Neural crest cell (in vitro differentiated cells): Measurements from ENCODE around the gene EIF2S2. TPM values are rescaled to one million over a fixed set of nuclear protein-coding genes. Genes with fewer than 3 reads are reported as not detected.

Experiments
- DNase-seq: peaks from one replicate; pipeline ENCODE4 v3.0.0; 2021; ENCODE audit warnings: low read depth, mixed read lengths, low spot score
- H3K27ac Mint-ChIP-seq: one replicate; pipeline ENCODE4 v1.8.0; 2021; ENCODE audit warnings: mild to moderate bottlenecking, mixed read lengths; ENCODE audit not compliant: unreplicated experiment
- H3K27me3 Mint-ChIP-seq: 2 replicates; pipeline ENCODE4 v1.8.0; 2021; ENCODE audit warnings: low read depth, mild to moderate bottlenecking, mixed read lengths
- H3K36me3 Mint-ChIP-seq: 2 replicates; pipeline ENCODE4 v1.8.0; 2021; ENCODE audit warnings: low read depth, mild to moderate bottlenecking, mixed read lengths
- H3K4me1 Mint-ChIP-seq: 2 replicates; pipeline ENCODE4 v1.8.0; 2021; ENCODE audit warnings: mixed read lengths
- H3K4me3 Mint-ChIP-seq: one replicate; pipeline ENCODE4 v1.8.0; 2021; ENCODE audit warnings: mild to moderate bottlenecking, mixed read lengths
- H3K9me3 Mint-ChIP-seq: 2 replicates; pipeline ENCODE4 v1.8.0; 2021; ENCODE audit warnings: mixed read lengths
- total RNA-seq: library from RNA; stranded (reverse); gene quantifications from 2 replicates; pipeline ENCODE4 v1.2.1, GENCODE V29; 2021
- TF ChIP-seq, protein P1 (sequence below): fragments of 200-600 bp; sonication (generic); conservative IDR thresholded peaks from 2 replicates; pipeline ENCODE4 v1.5.0; 2021; ENCODE audit warnings: antibody characterized with exemption, mild to moderate bottlenecking

The EIF2S2 gene
- total RNA-seq, 1 donor from 2014 or later = 106 TPM

DNA sequence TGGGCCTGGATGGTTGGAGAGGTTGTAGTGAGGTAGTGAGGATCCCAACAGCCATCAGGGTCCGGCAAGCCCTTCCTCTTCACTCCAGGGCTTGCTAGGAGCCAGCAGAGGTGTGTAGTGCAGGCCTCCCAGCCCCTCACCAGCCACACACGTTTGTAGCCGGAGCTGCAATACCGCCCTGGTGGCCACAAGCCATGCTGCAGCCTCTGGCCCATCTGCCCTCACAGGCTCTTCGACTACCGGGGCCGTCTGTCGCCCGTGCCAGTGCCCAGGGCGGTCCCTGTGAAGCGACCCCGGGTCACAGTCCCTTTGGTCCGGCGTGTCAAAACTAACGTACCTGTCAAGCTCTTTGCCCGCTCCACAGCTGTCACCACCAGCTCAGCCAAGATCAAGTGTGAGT lies 36.4 kb downstream of the EIF2S2 start:
- Mint-ChIP-seq H3K4me3 (no peak overlapping the region), H3K27ac (no peak overlapping the region), H3K36me3 (peaks cover 3% of the 10 kb centered on the region), H3K27me3 (no peaks in the 10 kb centered on the region), H3K9me3 (no peaks in the 10 kb centered on the region), H3K4me1 (no peaks in the 10 kb centered on the region)
- TF ChIP-seq, protein P1, sequence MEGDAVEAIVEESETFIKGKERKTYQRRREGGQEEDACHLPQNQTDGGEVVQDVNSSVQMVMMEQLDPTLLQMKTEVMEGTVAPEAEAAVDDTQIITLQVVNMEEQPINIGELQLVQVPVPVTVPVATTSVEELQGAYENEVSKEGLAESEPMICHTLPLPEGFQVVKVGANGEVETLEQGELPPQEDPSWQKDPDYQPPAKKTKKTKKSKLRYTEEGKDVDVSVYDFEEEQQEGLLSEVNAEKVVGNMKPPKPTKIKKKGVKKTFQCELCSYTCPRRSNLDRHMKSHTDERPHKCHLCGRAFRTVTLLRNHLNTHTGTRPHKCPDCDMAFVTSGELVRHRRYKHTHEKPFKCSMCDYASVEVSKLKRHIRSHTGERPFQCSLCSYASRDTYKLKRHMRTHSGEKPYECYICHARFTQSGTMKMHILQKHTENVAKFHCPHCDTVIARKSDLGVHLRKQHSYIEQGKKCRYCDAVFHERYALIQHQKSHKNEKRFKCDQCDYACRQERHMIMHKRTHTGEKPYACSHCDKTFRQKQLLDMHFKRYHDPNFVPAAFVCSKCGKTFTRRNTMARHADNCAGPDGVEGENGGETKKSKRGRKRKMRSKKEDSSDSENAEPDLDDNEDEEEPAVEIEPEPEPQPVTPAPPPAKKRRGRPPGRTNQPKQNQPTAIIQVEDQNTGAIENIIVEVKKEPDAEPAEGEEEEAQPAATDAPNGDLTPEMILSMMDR = peak; percentile 47
- DNase-seq = no peak

DNA sequence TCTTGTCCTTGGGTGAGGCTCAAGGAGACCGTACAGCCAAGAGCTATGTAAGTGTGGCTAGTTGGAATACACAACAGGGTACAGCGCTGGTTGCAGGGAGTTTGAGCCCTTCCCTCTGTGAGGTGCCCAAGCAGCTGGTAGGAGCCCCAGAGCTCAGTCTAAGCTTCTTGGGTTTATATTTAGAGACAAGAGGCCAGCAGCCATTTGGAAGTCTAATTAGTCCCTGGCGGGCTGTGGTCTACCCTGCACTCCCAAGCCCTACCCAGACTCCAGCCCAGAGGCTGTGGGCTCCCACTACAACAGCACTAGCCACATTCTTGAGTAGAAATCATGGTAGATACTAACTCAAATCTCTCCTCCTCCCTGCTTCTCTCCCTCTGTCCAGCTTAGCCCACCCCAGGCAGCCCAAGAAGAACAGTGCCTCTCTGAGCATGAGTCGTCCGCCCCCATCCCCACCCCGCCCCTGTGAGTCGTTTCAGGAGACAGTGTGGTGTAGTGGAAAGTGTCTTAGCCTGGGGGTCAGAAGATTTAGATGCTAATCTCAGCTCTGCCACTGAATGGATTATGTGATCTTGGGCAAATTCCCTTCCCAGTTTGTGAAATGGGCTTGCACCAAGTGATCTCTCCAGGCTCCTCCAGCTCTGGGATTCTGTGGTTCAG lies 37.8 kb downstream of the EIF2S2 start:
- peaks cover 5% of the 10 kb centered on the region for H3K4me1 Mint-ChIP-seq

DNA sequence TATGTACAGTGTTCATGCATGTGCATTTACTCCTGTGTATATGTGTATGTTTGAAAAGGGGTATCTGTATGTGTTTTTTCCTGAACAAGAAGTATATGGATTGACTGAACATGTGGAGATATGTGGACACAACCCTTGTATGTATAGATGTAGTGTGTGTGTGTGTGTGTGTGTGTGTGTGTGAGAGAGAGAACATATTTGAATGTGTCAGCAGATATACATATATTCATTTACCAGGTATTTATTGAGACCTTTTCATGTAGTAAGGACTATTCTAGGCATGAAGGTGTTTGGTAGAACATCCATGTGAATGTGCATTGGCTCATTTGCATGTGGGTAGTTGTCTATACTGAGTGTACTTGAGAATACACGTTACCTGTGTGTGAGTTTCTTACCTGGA lies 39.3 kb downstream of the EIF2S2 start:
- peaks cover 5% of the 10 kb centered on the region for H3K4me1 Mint-ChIP-seq
- H3K27me3 Mint-ChIP-seq = no peaks in the 10 kb centered on the region
- H3K27ac Mint-ChIP-seq = no peak overlapping the region
- no peak for DNase-seq
- H3K36me3 Mint-ChIP-seq = no peaks in the 10 kb centered on the region
- TF ChIP-seq, protein P1 = no peak
- no peaks in the 10 kb centered on the region for H3K9me3 Mint-ChIP-seq
- no peak overlapping the region for H3K4me3 Mint-ChIP-seq

More for the DNA sequence above, 37.8 kb downstream of the EIF2S2 start:
- DNase-seq = no peak
- TF ChIP-seq, protein P1 = no peak
- H3K27me3 Mint-ChIP-seq = no peaks in the 10 kb centered on the region
- H3K4me3 Mint-ChIP-seq = no peak overlapping the region
- H3K9me3 Mint-ChIP-seq = no peaks in the 10 kb centered on the region
- H3K36me3 Mint-ChIP-seq = no peaks in the 10 kb centered on the region
- no peak overlapping the region for H3K27ac Mint-ChIP-seq

DNA sequence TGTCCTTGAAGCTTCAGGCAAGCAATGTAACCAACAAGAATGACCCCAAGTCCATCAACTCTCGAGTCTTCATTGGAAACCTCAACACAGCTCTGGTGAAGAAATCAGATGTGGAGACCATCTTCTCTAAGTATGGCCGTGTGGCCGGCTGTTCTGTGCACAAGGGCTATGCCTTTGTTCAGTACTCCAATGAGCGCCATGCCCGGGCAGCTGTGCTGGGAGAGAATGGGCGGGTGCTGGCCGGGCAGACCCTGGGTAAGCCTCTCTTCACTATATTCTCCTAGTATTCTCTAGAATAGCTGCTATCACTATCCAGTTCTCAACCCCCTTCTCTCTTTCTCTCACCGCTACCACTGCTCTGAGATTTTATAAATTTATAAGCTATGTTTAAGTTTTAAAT lies 40.0 kb downstream of the EIF2S2 start:
- TF ChIP-seq, protein P1 = no peak
- no peaks in the 10 kb centered on the region for H3K27me3 Mint-ChIP-seq
- H3K36me3 Mint-ChIP-seq = no peaks in the 10 kb centered on the region
- no peak for DNase-seq
- no peak overlapping the region for H3K27ac Mint-ChIP-seq
- H3K4me3 Mint-ChIP-seq = no peak overlapping the region
- peaks cover 5% of the 10 kb centered on the region for H3K4me1 Mint-ChIP-seq
- no peaks in the 10 kb centered on the region for H3K9me3 Mint-ChIP-seq

DNA sequence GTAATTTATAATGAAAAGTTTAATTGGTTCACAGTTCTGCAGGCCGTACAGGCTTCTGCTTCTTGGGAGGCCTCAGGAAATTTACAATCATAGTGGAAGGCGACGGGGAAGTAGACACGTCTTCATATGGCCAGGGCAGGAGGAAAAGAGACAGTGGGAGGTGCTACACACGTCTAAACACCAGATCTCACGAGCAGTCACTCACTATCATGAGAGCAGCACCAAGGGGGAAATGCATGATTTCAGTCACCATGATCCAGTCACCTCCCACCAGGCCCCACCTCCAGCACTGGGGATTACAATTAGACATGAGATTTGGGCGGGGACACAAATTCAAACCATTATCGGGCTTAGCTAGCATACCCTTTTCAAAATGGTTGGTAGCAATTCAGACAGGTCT lies 41.2 kb downstream of the EIF2S2 start:
- Mint-ChIP-seq H3K27me3 (no peaks in the 10 kb centered on the region), H3K4me1 (peaks cover 6% of the 10 kb centered on the region), H3K4me3 (no peak overlapping the region), H3K36me3 (no peaks in the 10 kb centered on the region), H3K27ac (no peak overlapping the region), H3K9me3 (no peaks in the 10 kb centered on the region)
- TF ChIP-seq, protein P1 = no peak
- DNase-seq = no peak
